Right lobe of liver (tissue), 4 donors: ENCODE measurements around the gene RPS6KA5.

Source experiments
- CTCF ChIP-seq, 4 donors: fragments of 200-600 bp in 3 of 4; fragments of 450-650 bp in 1 of 4; IDR thresholded peaks; one replicate each; pipeline versions ENCODE4 v1.5.1 to v1.8.0; 2016 to 2022; ENCODE audit warnings: antibody characterized with exemption in 4 of 4, mild to moderate bottlenecking in 2 of 4
- POLR2A ChIP-seq: fragments of 450-650 bp; IDR thresholded peaks from one replicate; pipeline ENCODE4 v1.6.1; 2017; ENCODE audit warnings: antibody characterized with exemption, mild to moderate bottlenecking
- donor health status: DM: no; HTN: no; CAD: no.
- donor health status: DM: no; HTN: no; CAD: no.
- donor health status: DM: no; HTN: yes; CAD: no.

GRCh38 chr14:91012045-91012444 is 48.4 kb downstream of the RPS6KA5 start:
- no peak for TF ChIP-seq CTCF (IDR thresholded peaks at IDR 0.05)
- TF ChIP-seq POLR2A: no peak
